HG03469 (cell line): ENCODE data around the gene DMPK.
"Not testable (repeated sequence)": the region's sequence is repeated elsewhere in the genome, so short reads cannot be mapped to it uniquely, and the experiment has no call there.

Source experiments
- ATAC-seq: cut with Tn5 transposase; IDR thresholded peaks from one replicate; pipeline ENCODE4 v1.9.1; 2021; ENCODE audit warnings: mild to moderate bottlenecking, moderate library complexity, moderate number of reproducible peaks; ENCODE audit not compliant: unreplicated experiment

Gene DMPK

GRCh38 chr19:45815481-45816216, 33.4 kb upstream of the DMPK start:
- ATAC-seq, result no peak

DNA sequence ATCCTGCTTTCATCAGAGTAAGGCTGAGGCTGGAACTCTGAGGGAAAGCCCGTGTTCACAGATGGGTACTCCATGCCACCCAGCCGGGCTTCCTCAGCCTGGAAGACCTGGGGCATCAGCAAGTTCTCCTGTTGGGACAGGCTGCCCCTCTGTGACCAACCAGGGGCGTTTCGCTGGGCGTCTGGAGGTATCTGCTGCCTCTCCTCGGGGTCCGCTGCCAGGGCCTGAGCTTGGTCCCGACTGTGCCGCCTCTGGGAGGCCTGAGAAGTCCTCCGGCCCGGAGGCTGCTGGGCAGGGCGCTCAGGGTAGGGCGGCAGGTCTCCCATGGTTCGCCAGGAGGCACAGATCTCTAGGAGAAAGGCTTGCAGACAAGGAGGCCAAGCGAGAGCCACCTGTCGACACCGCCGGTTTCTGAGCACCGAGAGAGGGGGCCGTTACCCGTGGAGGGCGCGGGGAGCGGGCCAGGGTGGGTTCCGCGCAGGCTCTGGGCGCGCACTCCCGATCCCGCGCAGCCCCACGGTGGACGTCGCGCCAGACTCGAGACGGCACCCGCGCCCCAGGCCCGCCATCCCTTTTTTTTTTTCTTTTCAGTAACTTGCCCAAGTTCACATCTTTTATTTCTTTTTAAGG, 32.7 kb upstream of the DMPK start, which contains the start of gene RSPH6A:
TSS of gene RSPH6A (minus strand) at position 458 of the 630 bp plus-strand sequence. CDS start at position 326, 132 bp downstream.
- ATAC-seq, result no peak

DNA sequence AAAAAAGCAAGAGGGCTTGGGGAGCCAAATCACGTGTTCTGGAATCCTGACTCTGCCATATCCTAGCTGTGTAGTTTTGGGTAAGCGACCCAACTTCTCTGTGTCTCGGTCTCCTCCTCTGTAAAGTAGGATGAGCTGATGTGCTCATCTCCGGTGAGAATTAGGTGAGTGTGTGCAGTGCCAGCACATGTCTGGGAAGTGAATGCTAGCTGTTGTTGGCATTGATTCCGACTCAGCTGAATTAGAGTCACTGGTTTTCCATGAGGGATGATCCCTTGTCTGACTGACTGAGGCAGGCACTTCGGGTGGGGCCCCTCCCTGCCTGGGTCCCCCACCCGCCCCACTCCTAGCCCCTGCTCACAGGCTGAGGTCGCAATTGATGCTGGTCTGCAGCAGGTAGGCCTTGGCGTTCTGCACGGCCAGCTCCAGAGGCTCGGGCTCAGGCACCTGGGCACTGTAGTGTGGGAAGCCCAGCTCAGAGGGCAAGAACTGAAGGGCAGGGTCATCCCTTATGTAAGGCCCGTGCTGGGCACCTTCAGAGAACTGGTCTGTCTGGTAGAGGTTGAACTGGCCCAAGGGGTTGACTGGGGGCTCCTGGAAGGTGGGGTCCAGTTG, 32.0 kb upstream of the DMPK start:
- no peak for ATAC-seq

GRCh38 chr19:45812297-45812696, 30.0 kb upstream of the DMPK start:
- ATAC-seq, result no peak

DNA sequence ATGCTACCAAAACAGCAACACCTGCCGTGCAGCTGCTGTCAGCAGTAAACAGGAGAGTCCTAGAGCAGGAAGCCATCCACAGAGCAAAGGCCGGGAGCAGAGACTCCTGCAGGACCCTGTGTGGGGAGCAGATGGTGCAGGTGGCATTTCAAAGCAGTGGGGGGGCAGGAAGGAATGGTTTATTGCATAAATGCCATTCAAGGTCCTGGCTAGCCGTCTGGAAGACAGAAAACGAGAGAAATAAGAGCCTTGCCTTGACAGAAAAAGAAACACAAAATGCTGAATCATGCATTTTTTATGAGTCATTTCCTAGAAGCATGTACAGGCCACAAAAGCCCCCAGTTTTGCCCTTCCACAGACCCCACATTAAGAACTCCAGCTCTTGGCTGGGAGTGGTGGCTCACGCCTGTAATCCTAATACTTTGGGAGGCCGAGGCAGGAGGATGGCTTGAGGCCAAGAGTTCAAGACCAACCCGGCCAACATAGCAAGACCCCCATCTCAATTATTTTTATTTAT, 27.4 kb upstream of the DMPK start:
- no peak for ATAC-seq

DNA sequence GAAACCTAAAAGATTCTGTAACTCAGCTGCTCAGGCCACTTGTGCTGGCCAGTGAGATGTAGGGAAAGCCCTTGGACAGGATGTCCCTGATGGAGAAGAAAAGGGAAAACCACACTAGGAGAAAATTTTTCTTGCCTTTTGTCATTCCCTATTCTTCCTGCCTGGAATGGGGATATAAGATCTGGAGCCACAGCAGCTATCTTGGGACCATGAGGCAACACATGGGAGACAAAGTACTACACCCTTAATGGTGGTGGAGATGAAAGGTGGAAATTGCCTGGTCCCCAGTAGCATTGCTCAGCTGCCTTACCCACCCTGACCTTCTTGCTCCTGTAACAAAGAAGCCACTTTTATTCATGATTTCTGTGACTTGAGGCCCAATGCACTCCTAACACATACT, 23.4 kb upstream of the DMPK start:
- no peak for ATAC-seq

GRCh38 chr19:45804959-45805230, 22.6 kb upstream of the DMPK start:
- ATAC-seq, result no peak

DNA sequence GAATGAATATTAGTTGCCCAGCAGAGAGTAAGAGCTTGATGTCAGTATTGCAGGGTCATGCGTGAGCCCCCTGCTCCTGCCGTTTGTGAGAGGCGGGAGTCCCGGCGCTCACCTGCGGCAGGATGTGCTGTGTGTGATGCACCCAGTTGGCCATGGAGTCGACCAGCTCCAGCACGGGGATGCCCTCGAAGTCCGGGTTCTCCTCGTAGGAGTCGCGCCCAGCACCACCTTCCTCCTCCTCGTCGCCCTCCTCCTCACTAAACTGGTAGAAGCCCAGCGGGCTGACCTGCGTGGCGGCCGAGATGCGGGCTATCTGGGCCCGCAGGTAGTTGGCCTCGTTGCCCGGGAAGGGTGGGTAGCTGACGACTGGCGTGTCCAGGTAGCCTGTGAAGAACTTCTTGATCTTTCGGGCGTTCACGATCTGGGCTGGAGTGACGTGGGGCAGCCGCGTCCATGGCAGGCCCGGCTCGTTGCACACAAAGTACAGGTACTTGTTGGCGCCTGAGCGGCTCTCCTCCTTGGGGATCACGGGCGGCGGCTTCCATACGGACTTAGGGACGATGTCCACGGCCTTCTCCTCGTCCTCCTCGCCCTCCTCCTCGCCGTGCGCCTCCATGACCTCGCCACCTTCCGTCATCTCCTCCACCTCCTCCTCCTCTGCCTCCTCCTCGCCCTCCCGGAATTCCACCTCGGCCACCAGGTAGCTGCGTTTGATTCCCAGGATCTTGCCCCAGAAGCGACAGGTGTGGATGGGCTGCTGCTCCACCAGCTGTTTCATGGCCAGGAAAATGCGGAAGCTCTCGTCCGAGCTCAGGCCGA, 22.1 kb upstream of the DMPK start:
- ATAC-seq, result no peak

DNA sequence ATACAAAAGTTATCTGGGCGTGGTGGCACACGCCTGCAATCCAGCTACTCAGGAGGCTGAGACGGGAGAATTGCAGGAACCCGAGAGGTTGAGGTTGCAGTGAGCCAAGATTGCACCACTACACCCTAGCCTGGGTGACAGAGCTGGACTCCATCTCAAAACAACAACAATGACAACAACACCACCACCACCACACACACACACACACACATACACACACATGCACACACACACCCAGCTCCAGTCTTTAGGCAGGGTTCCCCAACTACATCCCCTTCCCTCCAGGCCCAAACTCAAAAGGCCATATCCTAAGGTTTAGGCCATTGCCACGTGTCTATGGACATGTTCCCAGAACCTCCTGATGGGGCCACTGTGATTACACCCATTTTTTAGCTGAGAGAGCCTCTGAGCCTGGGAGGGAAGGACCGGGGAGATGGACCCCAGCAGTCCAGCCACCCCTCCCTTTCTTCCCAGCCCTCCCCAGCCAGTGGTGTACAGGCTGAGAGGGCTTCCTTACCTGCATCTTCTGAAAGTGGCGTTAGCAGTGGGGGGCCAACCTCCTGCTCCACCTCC, 19.4 kb upstream of the DMPK start:
- no peak for ATAC-seq

GRCh38 chr19:45800070-45800553, 17.8 kb upstream of the DMPK start:
- ATAC-seq, result no peak

DNA sequence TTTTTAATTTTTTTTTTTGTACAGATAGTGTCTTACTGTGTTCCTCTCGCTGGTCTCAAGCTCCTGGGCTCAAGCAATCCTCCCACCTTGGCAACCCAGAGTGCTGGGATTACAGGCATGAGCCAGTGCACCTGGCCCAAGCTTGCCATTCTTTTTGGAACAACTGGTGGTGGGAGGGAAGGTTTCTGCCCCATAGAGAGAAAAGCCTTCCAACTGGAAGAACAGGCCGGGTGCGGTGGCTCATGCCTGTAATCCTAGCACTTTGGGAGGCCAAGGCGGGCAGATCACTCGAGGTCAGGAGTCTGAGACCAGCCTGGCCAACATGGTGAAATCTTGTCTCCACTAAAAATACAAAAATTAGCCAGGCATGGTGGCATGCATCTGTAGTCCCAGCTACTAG, 17.3 kb upstream of the DMPK start:
- ATAC-seq, result not testable (repeated sequence)

- no peak for ATAC-seq
These were observed 16.8 kb upstream of the DMPK start for GRCh38 chr19:45798995-45799517.

DNA sequence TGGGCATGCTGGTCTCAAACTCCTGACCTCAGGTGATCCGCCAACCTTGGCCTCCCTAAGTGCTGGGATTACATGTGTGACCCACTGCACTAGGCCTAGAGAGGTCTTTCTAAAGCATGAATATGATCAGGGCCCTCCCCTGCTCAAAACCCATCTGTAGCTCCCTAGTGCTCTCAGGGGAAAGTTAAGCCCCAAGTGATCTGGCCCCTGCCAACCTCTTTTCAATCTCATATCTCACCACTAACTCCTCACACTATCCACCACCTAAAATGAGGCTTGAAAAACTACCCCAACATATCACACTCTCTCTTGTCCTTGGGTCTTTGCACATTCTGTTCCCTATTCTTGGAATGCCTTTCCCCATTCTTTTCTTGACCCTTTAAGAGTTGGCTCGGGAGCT, 12.3 kb upstream of the DMPK start:
- ATAC-seq, result no peak

- ATAC-seq, result no peak
These were observed 11.6 kb upstream of the DMPK start for GRCh38 chr19:45793876-45794275.

DNA sequence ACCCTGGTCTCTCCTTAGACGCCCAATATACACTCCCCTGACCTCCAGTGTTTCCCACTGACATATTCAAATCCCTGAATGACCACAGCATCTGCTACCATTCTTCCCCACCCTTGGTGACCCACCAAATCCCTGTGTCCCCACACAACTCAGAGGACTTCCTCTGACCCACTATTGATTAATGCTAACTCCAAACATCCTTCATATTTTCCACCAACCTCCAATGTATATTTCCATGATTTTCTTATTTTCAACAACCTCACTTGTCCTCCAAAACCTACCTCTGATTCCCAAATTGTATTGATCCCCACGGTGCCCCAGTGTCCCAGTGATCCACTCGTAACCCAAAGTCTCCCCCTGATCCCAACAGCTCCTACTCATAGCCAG, 10.9 kb upstream of the DMPK start:
- no peak for ATAC-seq

DNA sequence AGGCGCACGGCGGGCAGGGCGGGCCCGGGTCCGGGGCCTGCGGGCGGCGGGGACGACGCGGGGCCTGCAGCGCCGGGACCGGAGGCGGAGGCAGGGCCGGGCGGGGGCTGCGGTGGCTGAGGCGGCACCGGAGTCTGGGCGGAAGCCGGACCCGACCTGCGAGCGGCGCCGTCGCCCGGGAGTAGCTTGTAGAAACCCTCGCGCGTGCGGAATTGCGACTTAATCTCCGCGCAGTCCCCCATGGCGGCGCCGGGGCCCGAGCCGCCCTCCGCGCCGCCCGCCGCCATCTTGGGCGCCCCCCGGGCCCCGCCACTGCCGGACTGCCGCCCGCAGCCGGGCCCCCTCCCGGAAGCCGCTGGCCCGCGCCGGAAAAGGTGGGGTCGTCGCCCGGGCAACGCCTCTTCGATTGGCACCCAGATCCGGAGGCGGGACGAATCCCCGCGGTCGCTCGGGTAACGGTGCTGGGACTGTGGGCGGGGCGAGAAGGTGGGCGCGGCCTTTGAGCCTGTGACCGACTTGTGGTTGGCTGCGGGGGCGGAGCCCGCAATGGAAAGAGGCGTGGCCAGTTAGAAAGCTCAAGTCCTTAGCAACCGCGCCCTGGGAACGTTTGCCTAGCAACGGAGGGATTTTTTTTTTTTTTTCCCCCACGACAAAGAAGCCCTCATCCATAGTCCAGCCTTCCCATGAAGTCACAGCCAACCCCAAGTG, 10.3 kb upstream of the DMPK start, which contains the start of gene DMWD:
TSS of gene DMWD (minus strand) at position 376 of the 708 bp plus-strand sequence. CDS start at position 287, 89 bp downstream.
- peak; percentile 65 for ATAC-seq

GRCh38 chr19:45791744-45792469, 9.6 kb upstream of the DMPK start:
- no peak for ATAC-seq

DNA sequence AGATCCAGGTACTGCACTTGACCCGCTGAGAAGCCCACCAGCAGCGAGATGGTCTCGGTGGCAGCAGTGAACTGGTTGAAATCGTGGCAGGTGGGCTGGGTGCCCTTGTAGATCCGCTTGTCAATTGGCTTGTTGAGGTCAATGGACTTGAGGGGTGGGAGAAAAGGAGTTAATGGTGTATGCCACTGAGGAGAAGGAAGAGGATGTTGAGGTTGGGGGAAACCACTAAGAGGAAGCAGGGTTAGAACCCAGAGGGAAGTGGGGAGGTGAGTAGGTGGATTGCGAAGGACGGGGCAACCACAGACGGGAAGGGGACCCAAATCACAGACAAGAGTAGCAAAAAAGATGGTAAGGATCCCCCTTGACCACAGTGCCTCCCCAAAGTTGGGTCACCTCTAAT, 8.7 kb upstream of the DMPK start:
- ATAC-seq, result no peak
